Fibroblast of skin of left quadriceps (primary cell): ENCODE results near the gene ARMC9.
A peak's percentile ranks its signal among the peaks of the same experiment; 100 is the strongest.
"Not testable (repeated sequence)": the region's sequence is repeated elsewhere in the genome, so short reads cannot be mapped to it uniquely, and the experiment has no call there.

Experiments
- DNase-seq, 2 experiments: peaks; one replicate each; pipeline ENCODE4 v3.0.0-alpha.2; 2013; ENCODE audit warnings: low read depth in 2 of 2

Gene ARMC9

GRCh38 chr2:231198291-231199173 lies at the start of gene ARMC9:
TSS of gene ARMC9 (plus strand) at chr2:231198631. CDS start at chr2:231206239, 7,608 bp downstream.
- peak in 1 of 2 experiments; percentile 21 for DNase-seq

GRCh38 chr2:231152800-231153557 lies 45.5 kb upstream of the ARMC9 start:
- DNase-seq: peak; percentile 47 to 55

- no peak for DNase-seq
Observed at GRCh38 chr2:231159306-231159705, 39.1 kb upstream of the ARMC9 start.

- peak in 1 of 2 experiments; percentile 20 for DNase-seq
Observed at GRCh38 chr2:231160701-231161100, 37.7 kb upstream of the ARMC9 start.

GRCh38 chr2:231161252-231161839 lies 37.1 kb upstream of the ARMC9 start:
- no peak for DNase-seq

- peak; percentile 94 for DNase-seq
Observed at GRCh38 chr2:231161877-231162329, 36.5 kb upstream of the ARMC9 start.

GRCh38 chr2:231163011-231163410 lies 35.4 kb upstream of the ARMC9 start:
- no peak for DNase-seq

GRCh38 chr2:231163414-231164095 lies 34.9 kb upstream of the ARMC9 start:
- DNase-seq: no peak

GRCh38 chr2:231167745-231168459 lies 30.5 kb upstream of the ARMC9 start:
- no peak for DNase-seq

- DNase-seq: no peak
Observed at GRCh38 chr2:231168460-231169139, 29.8 kb upstream of the ARMC9 start.

GRCh38 chr2:231169488-231169887 lies 28.9 kb upstream of the ARMC9 start:
- DNase-seq: no peak

GRCh38 chr2:231170055-231170454 lies 28.4 kb upstream of the ARMC9 start:
- peak in 1 of 2 experiments; percentile 34 for DNase-seq

- DNase-seq: no peak
Observed at GRCh38 chr2:231172025-231172424, 26.4 kb upstream of the ARMC9 start.

GRCh38 chr2:231174211-231174651 lies 24.2 kb upstream of the ARMC9 start:
- no peak for DNase-seq

- no peak for DNase-seq
Observed at GRCh38 chr2:231176066-231176465, 22.4 kb upstream of the ARMC9 start.

GRCh38 chr2:231177156-231178025 lies 21.0 kb upstream of the ARMC9 start:
- no peak for DNase-seq

GRCh38 chr2:231178805-231179204 lies 19.6 kb upstream of the ARMC9 start:
- not testable (repeated sequence) for DNase-seq

- no peak for DNase-seq
Observed at GRCh38 chr2:231181860-231182512, 16.4 kb upstream of the ARMC9 start.

GRCh38 chr2:231182513-231182899 lies 15.9 kb upstream of the ARMC9 start:
- no peak for DNase-seq
